ENCODE data around the gene OVOL2. TPM values are rescaled to one million over a fixed set of nuclear protein-coding genes. Genes with fewer than 3 reads are reported as not detected.

OVOL2 gene
- total and polyA plus RNA-seq, 10 of the 15 experiments (the other 5 are each of a cell fraction or from before 2014, with no cell fraction given): not detected

DNA sequence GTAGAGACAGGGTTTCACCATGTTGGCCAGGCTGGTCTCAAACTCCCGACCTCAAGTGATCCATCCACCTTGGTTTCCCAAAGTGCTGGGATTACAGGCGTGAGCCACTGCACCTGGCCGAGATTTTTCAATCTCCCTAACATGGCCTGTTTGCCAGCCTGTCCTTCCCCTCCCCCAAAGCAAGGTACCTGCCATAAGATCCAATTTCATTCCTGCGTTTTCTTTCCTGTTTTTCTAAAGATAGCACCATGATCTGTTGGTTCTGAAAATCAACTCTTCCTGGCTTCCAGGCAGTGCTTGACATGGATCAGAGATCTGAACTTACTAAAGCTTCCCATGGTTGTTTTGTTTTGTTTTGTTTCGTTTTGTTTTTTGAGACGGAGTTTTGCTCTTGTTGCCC, 81.4 kb downstream of the OVOL2 start:
- no peak for DNase-seq (ENCODE audit: low read depth, low spot score)
- in situ Hi-C loops (cut with MboI): no loop called here
- Histone ChIP-seq H3K4me1 (ENCODE audit: control insufficient read depth, insufficient read depth, low read length) (no peaks in the 10 kb centered on the region; the same call in 1 of the 2 replicates), H4K20me1 (ENCODE audit: control insufficient read depth, insufficient read depth) (no peaks in the 10 kb centered on the region), H3K27me3 (replicated peaks in 1 of 2; ENCODE audit: control insufficient read depth in 2 of 2, insufficient read depth in 2 of 2, low read length in 1 of 2) (no peaks in the 10 kb centered on the region), H3K9ac (ENCODE audit: control insufficient read depth, insufficient read depth, low read length) (no peak overlapping the region), H3K79me2 (ENCODE audit: control insufficient read depth, insufficient read depth, low read length) (peaks cover 43% of the 10 kb centered on the region), H3K9me3 (replicated peaks; ENCODE audit: control insufficient read depth, insufficient read depth, low read length) (no peaks in the 10 kb centered on the region), H3K27ac (ENCODE audit: control insufficient read depth, insufficient read depth) (no peak overlapping the region), H3K36me3 (ENCODE audit: control insufficient read depth in 2 of 2, insufficient read depth in 2 of 2, low read length in 1 of 2) (peaks cover 0 to 19% of the 10 kb centered on the region in 2 experiments; a peak in 3 of 4 replicates), H3K4me3 (no peak overlapping the region), H2AFZ (ENCODE audit: control insufficient read depth, low read depth, low read length) (no peak overlapping the region), H3K4me2 (ENCODE audit: control insufficient read depth, insufficient read depth) (no peak overlapping the region)
- TF ChIP-seq HCFC1 (IDR thresholded peaks at IDR 0.05; ENCODE audit: low read length): no peak
- TF ChIP-seq ZBED1 (IDR thresholded peaks at IDR 0.05; ENCODE audit: borderline replicate concordance): no peak
- TF ChIP-seq, protein P1, sequence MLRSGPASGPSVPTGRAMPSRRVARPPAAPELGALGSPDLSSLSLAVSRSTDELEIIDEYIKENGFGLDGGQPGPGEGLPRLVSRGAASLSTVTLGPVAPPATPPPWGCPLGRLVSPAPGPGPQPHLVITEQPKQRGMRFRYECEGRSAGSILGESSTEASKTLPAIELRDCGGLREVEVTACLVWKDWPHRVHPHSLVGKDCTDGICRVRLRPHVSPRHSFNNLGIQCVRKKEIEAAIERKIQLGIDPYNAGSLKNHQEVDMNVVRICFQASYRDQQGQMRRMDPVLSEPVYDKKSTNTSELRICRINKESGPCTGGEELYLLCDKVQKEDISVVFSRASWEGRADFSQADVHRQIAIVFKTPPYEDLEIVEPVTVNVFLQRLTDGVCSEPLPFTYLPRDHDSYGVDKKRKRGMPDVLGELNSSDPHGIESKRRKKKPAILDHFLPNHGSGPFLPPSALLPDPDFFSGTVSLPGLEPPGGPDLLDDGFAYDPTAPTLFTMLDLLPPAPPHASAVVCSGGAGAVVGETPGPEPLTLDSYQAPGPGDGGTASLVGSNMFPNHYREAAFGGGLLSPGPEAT (IDR thresholded peaks at IDR 0.05; ENCODE audit: low read depth): no peak
- TF ChIP-seq ZNF217 (IDR thresholded peaks at IDR 0.05): no peak
- TF ChIP-seq SP1 (IDR thresholded peaks at IDR 0.05; ENCODE audit: low read depth, low read length): no peak
- no peak for TF ChIP-seq SREBF1 (IDR thresholded peaks at IDR 0.05; ENCODE audit: low read length)
- no peak for TF ChIP-seq EZH2 (IDR thresholded peaks at IDR 0.05; ENCODE audit: borderline replicate concordance, control insufficient read depth, low read depth, low read length)
- no peak for TF ChIP-seq ZZZ3 (IDR thresholded peaks at IDR 0.05; ENCODE audit: control insufficient read depth, insufficient read length, low read depth)
- TF ChIP-seq PAX8 (IDR thresholded peaks at IDR 0.05): no peak
- POLR2A ChIA-PET: interaction anchor here (1.0 kb wide), 1 partner anchor 19 kb away, joined by 7 read pairs; no protein-coding TSS in a partner anchor
- FAIRE-seq: no peak
- ATAC-seq: no peak
- SMC1A ChIA-PET (ENCODE audit: uncharacterized antibody, unreplicated experiment): interaction anchor here (1.2 to 1.9 kb wide), 2 partner anchors 13 to 20 kb away, joined by 3 to 5 read pairs; no protein-coding TSS in a partner anchor
- RAD21 ChIA-PET (ENCODE audit: unreplicated experiment): interaction anchor here (0.7 kb wide), 1 partner anchor 17 kb away, joined by 3 read pairs; no protein-coding TSS in a partner anchor
- 87% methylated on average over 6 of the region's 6 CpGs for WGBS (ENCODE audit: insufficient coverage, insufficient replicate concordance, low lambda C conversion rate, missing lambda C conversion rate)
- CTCF ChIA-PET: interaction anchor here (1.3 to 2.5 kb wide), 2 partner anchors 11 to 17 kb away, joined by 6 to 7 read pairs; no protein-coding TSS in a partner anchor
- intact Hi-C loops (cut with micrococcal nuclease; ENCODE audit: unreplicated experiment): no loop called here
- no TSS peak for BruUV-seq (replicated peaks)

Small RNAs within 50 kb of the gene (small RNA-seq; reads per million reads assigned to genes)
- not detected for gene RNU7-137P

Other genes starting within 250 kb of the OVOL2 start
- 254 and 275 TPM in 2 replicates for gene SNX5, start 89.1 kb downstream of the OVOL2 start, total RNA-seq (2014; rRNA removed)
- gene SNX5, start 89.1 kb downstream of the OVOL2 start, total RNA-seq (2014; rRNA removed; fragmentation: Illumina TruSeq; extraction: Trizol): 303 and 316 TPM in 2 replicates
- gene SNX5, start 89.1 kb downstream of the OVOL2 start, total RNA-seq (2021): 216 and 236 TPM in 2 replicates
- 288 and 497 TPM in 2 replicates for gene SNX5, start 89.1 kb downstream of the OVOL2 start, polyA plus RNA-seq (2011; rRNA removed)
- gene SNX5, start 89.1 kb downstream of the OVOL2 start, polyA plus RNA-seq (2014; fragmentation: Illumina TruSeq; extraction: Trizol): 301 and 362 TPM in 2 replicates
- 100 to 1,000 TPM in 1 of 2 experiments, 10 to 100 TPM in 1; 92.9 to 152 TPM for gene SNX5, start 89.1 kb downstream of the OVOL2 start, polyA plus RNA-seq (2014; fragmentation: Nextera tagmentation; extraction: Ambion mirVana)
- gene SNX5, start 89.1 kb downstream of the OVOL2 start, polyA plus RNA-seq (2014; rRNA removed): 242 and 292 TPM in 2 replicates
- gene SNX5, start 89.1 kb downstream of the OVOL2 start, polyA plus RNA-seq (2016; fragmentation: Nextera tagmentation; extraction: Ambion mirVana): 100 to 1,000 TPM; 154 to 178 TPM
- gene MGME1, start 88.9 kb downstream of the OVOL2 start, total RNA-seq (2014; rRNA removed): 15.7 and 18.0 TPM in 2 replicates
- gene MGME1, start 88.9 kb downstream of the OVOL2 start, total RNA-seq (2014; rRNA removed; fragmentation: Illumina TruSeq; extraction: Trizol): 33.6 and 33.7 TPM in 2 replicates
- gene MGME1, start 88.9 kb downstream of the OVOL2 start, total RNA-seq (2021): 26.8 and 27.6 TPM in 2 replicates
- gene MGME1, start 88.9 kb downstream of the OVOL2 start, polyA plus RNA-seq (2011; rRNA removed): 35.2 and 46.4 TPM in 2 replicates
- 44.8 and 48.9 TPM in 2 replicates for gene MGME1, start 88.9 kb downstream of the OVOL2 start, polyA plus RNA-seq (2014; fragmentation: Illumina TruSeq; extraction: Trizol)
- gene MGME1, start 88.9 kb downstream of the OVOL2 start, polyA plus RNA-seq (2014; fragmentation: Nextera tagmentation; extraction: Ambion mirVana): 10 to 100 TPM; 13.4 to 14.1 TPM
- 21.2 and 24.7 TPM in 2 replicates for gene MGME1, start 88.9 kb downstream of the OVOL2 start, polyA plus RNA-seq (2014; rRNA removed)
- 10 to 100 TPM; 37.9 to 40.8 TPM for gene MGME1, start 88.9 kb downstream of the OVOL2 start, polyA plus RNA-seq (2016; fragmentation: Nextera tagmentation; extraction: Ambion mirVana)
- gene KAT14, start 79.9 kb upstream of the OVOL2 start, total RNA-seq (2014; rRNA removed): 12.7 and 13.6 TPM in 2 replicates
- gene KAT14, start 79.9 kb upstream of the OVOL2 start, total RNA-seq (2014; rRNA removed; fragmentation: Illumina TruSeq; extraction: Trizol): 13.6 and 15.0 TPM in 2 replicates
- 15.3 and 16.6 TPM in 2 replicates for gene KAT14, start 79.9 kb upstream of the OVOL2 start, total RNA-seq (2021)
- gene KAT14, start 79.9 kb upstream of the OVOL2 start, polyA plus RNA-seq (2011; rRNA removed): 11.9 and 13.3 TPM in 2 replicates
- 16.2 TPM in 2 replicates for gene KAT14, start 79.9 kb upstream of the OVOL2 start, polyA plus RNA-seq (2014; fragmentation: Illumina TruSeq; extraction: Trizol)
- gene KAT14, start 79.9 kb upstream of the OVOL2 start, polyA plus RNA-seq (2014; fragmentation: Nextera tagmentation; extraction: Ambion mirVana): 1 to 10 TPM; 4.0 to 7.6 TPM
- gene KAT14, start 79.9 kb upstream of the OVOL2 start, polyA plus RNA-seq (2014; rRNA removed): 10.5 TPM in 2 replicates
- gene KAT14, start 79.9 kb upstream of the OVOL2 start, polyA plus RNA-seq (2016; fragmentation: Nextera tagmentation; extraction: Ambion mirVana): 10 to 100 TPM; 19.5 to 19.9 TPM
- gene PET117, start 79.9 kb upstream of the OVOL2 start, total RNA-seq (2014; rRNA removed): 7.1 and 7.4 TPM in 2 replicates
- 11.7 and 12.3 TPM in 2 replicates for gene PET117, start 79.9 kb upstream of the OVOL2 start, total RNA-seq (2014; rRNA removed; fragmentation: Illumina TruSeq; extraction: Trizol)
- gene PET117, start 79.9 kb upstream of the OVOL2 start, total RNA-seq (2021): 11.3 and 12.5 TPM in 2 replicates
- 11.2 and 17.1 TPM in 2 replicates for gene PET117, start 79.9 kb upstream of the OVOL2 start, polyA plus RNA-seq (2011; rRNA removed)
- gene PET117, start 79.9 kb upstream of the OVOL2 start, polyA plus RNA-seq (2014; fragmentation: Illumina TruSeq; extraction: Trizol): 10.9 and 12.4 TPM in 2 replicates
- 10 to 100 TPM in 1 of 2 experiments, 1 to 10 TPM in 1; 6.0 to 11.0 TPM for gene PET117, start 79.9 kb upstream of the OVOL2 start, polyA plus RNA-seq (2014; fragmentation: Nextera tagmentation; extraction: Ambion mirVana)
- gene PET117, start 79.9 kb upstream of the OVOL2 start, polyA plus RNA-seq (2014; rRNA removed): 11.0 and 13.2 TPM in 2 replicates
- gene PET117, start 79.9 kb upstream of the OVOL2 start, polyA plus RNA-seq (2016; fragmentation: Nextera tagmentation; extraction: Ambion mirVana): 10 to 100 TPM; 20.3 to 20.6 TPM
- gene ZNF133, start 230.6 kb upstream of the OVOL2 start, total RNA-seq (2014; rRNA removed): 8.8 and 9.5 TPM in 2 replicates
- 8.9 and 9.1 TPM in 2 replicates for gene ZNF133, start 230.6 kb upstream of the OVOL2 start, total RNA-seq (2014; rRNA removed; fragmentation: Illumina TruSeq; extraction: Trizol)
- 6.0 and 9.8 TPM in 2 replicates for gene ZNF133, start 230.6 kb upstream of the OVOL2 start, total RNA-seq (2021)
- gene ZNF133, start 230.6 kb upstream of the OVOL2 start, polyA plus RNA-seq (2011; rRNA removed): 6.1 and 9.3 TPM in 2 replicates
- 6.2 and 8.4 TPM in 2 replicates for gene ZNF133, start 230.6 kb upstream of the OVOL2 start, polyA plus RNA-seq (2014; fragmentation: Illumina TruSeq; extraction: Trizol)
- gene ZNF133, start 230.6 kb upstream of the OVOL2 start, polyA plus RNA-seq (2014; fragmentation: Nextera tagmentation; extraction: Ambion mirVana): 1 to 10 TPM; 2.0 to 2.2 TPM
- 8.5 and 8.9 TPM in 2 replicates for gene ZNF133, start 230.6 kb upstream of the OVOL2 start, polyA plus RNA-seq (2014; rRNA removed)
- gene ZNF133, start 230.6 kb upstream of the OVOL2 start, polyA plus RNA-seq (2016; fragmentation: Nextera tagmentation; extraction: Ambion mirVana): 1 to 10 TPM; 4.8 to 6.1 TPM